ENCODE measurements around the gene ALG12. TPM values are rescaled to one million over a fixed set of nuclear protein-coding genes. Genes with fewer than 3 reads are reported as not detected.

ALG12 gene
- total RNA-seq, 1 donor from 2014 or later = 15.6 TPM

DNA sequence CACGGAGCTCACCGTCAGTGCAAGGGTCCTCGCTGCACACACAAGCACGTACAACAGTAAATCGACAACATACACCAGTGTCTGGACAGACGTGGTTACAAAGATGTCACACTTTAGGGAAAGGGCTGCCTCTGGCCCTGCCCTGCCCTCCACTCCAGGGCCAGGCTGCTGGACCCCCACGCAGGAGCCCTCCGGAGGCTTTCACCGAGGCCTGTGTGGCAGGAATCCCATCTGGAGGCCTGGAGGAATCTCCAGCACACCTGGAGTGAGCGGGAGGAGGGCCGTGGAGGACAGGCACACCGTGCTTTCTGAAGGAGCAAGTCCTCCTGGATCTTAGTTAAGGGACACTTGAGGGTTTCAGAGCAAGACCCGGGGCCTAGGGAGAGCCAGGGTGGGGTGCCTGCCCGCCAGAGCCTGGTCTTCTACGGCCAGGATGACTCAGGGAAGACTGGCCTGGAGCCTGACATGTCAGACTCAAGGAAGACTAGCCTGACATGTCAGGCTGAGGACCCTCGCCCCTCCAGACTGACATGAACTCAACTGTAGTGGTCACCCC lies 40.2 kb upstream of the ALG12 start:
- intact Hi-C loops (cut with micrococcal nuclease) = no loop called here

- intact Hi-C loops (cut with micrococcal nuclease) = no loop called here
Measured at GRCh38 chr22:49957826-49958365, 39.7 kb upstream of the ALG12 start.

DNA sequence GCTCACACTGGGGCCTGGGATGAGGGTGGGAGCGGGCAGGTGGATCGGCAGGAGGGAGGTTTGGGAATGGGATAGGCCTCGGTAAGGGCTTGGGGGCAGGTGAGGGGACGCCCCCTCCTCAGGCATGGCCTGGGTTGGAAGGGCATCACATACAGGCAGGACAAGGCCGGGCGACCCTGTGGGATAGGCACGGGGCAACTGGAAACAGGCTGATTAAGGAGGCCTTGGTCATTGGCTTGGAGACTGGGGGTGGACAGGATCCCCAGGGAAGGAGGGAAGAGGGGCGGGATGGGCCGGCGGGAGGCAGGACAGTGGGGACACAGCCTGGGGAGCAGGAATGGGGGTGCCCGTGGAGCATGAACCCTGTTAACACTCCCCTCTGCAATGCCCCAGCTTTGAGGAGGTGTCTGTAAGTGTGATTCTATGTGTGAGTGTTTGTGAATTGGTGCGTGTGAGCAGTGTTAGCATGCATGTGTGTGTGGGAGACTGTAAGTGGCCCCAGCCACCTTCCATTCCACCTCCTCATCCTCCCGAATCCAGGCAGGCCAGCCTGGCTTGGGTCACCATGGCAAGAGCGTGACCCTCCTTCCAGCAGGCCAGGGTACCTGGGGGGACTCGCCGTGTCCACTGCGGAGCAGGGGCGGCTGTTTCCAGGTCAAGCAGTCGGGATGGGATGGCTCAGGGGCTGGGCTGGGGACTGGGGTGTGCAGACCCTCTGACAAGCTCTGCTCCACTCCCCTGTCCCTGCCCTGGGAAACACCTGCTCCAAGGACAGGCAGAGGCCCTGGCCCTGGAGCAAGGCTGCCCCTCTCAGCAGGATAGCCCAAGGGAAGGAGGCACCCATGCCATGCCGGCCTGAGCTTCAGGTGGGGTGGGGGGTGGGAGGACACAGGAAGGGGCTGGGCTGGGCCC lies 38.9 kb upstream of the ALG12 start:
- intact Hi-C loops (cut with micrococcal nuclease) = no loop called here

DNA sequence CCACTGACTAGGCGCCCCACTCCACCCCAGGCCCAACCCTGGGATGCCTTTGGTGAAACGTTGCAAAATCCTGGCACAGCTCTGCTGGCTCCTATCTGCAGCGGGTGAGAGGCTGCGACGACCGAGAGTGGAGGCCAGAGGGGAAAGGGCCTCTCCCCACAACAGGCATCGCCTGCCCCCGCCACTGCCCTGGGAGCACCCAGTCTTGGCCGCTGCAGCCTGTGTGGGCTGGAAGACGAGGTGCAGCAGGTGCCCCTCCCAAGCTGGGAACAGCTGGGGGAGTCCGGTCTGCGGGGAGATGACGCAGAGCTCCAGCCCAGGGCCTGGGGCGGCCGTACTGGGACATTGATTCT lies 38.2 kb upstream of the ALG12 start:
- intact Hi-C loops (cut with micrococcal nuclease) = no loop called here

DNA sequence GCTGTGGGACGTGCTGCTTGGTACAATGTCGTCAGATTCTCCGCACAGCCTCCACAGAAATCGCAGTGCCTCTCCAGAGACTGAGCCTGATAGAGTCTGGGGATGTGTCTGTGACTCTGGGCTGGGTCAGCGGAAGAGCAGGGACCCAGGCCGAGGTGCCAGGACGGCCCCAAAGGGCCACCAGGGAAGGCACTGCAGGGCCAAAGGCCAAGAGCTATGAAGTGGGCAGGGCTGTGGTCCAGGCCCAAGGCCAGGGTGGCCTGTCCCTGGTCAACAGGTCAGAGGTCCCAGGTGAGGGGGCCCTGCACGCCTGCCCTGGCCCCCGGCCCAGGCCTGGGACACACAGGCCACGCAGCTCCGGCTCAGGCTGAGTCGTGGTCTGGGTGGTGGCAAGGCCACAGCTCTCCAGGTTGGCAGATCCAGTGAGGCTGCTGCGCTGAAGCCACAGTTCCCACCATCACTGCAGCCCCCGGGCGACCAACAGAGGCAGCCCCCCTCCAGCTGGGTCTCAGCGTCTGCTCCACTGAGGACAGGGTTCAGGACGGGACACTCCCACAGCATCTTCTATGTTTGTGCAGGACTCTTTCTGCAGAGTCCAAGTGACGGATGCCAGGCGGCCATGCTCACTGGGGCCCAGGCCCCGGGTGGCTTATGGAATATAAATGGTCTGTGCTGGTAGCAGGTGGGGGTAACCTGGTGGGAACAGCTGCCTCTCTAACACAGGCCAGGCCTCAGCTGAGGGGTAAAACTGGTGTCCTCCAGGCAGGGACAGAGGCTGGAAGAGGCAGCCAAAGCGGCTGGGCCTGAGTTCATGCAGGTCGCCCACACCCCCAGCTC lies 37.6 kb upstream of the ALG12 start:
- intact Hi-C loops (cut with micrococcal nuclease) = no loop called here

DNA sequence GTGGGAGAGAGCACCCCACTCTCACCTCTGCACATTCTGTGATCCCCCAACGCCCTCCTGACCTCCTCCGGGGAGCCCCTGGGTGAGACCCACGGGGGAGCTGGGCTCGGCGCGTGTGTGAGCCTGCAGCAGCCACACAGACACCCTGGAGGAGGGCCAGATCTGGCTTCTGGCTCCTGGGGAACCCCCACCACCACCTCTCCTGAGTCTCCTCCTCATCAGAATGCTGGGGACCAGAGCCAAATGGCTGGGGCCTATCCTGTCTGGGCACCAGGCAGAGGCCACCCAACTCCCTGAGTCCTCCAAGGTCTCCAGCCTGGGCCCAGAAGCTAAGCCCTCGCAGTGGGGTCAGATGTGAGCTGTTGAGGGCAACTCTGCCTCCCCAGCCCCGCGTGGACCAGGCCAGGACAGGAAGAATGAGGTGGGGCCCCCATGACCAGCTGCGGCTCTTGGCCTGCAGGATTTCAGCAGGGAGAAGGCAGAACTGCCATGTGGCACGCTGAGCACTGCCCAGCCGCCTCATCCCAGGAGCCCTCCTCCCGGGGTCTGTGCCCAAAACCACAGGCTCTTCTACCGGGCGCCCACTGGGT lies 36.8 kb upstream of the ALG12 start:
- intact Hi-C loops (cut with micrococcal nuclease) = no loop called here

DNA sequence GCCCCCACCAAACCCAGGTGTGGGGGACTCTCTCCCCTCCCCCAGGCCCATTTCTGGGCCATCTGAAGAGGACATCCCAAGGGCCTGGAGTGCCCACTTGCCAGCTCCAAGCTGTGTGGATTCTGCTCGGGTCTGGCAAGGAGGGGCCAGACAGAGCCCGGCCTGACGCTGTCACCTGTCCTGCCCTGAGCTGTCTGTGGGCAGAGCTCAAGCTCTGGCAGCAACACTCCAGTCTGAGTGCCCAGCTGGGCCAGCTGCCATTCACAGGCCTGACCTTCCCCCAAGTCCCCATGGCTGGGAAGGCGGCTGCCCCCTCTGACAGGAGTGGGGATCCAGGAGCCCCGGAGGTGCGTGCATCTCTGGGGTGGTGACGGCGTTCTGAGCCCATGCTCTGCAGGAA lies 36.1 kb upstream of the ALG12 start:
- intact Hi-C loops (cut with micrococcal nuclease) = no loop called here

GRCh38 chr22:49953680-49954344 lies 35.6 kb upstream of the ALG12 start:
- intact Hi-C loops (cut with micrococcal nuclease) = no loop called here

- intact Hi-C loops (cut with micrococcal nuclease) = no loop called here
Measured at GRCh38 chr22:49953027-49953679, 34.9 kb upstream of the ALG12 start.

- intact Hi-C loops (cut with micrococcal nuclease) = no loop called here
Measured at GRCh38 chr22:49951986-49952896, 34.0 kb upstream of the ALG12 start.

DNA sequence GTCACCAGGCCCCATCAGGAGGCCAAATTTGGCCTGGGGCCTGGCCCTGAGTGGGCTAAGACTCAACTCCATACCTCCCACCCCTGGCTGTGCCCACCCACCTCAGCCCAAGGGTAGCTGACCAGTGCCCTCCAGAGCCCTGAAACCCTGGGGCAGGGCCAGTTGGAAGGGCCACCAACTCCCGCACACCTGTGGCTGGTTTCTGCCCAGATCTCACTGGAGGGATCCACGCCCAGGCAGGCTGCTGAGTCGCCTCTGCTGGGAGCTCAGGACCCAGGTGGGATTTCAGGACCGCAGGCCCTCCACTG lies 33.4 kb upstream of the ALG12 start:
- intact Hi-C loops (cut with micrococcal nuclease) = no loop called here

- intact Hi-C loops (cut with micrococcal nuclease) = no loop called here
Measured at GRCh38 chr22:49951000-49951677, 32.9 kb upstream of the ALG12 start.

GRCh38 chr22:49950396-49950994 lies 32.3 kb upstream of the ALG12 start:
- intact Hi-C loops (cut with micrococcal nuclease) = no loop called here

GRCh38 chr22:49949914-49950292 lies 31.7 kb upstream of the ALG12 start:
- intact Hi-C loops (cut with micrococcal nuclease) = no loop called here

DNA sequence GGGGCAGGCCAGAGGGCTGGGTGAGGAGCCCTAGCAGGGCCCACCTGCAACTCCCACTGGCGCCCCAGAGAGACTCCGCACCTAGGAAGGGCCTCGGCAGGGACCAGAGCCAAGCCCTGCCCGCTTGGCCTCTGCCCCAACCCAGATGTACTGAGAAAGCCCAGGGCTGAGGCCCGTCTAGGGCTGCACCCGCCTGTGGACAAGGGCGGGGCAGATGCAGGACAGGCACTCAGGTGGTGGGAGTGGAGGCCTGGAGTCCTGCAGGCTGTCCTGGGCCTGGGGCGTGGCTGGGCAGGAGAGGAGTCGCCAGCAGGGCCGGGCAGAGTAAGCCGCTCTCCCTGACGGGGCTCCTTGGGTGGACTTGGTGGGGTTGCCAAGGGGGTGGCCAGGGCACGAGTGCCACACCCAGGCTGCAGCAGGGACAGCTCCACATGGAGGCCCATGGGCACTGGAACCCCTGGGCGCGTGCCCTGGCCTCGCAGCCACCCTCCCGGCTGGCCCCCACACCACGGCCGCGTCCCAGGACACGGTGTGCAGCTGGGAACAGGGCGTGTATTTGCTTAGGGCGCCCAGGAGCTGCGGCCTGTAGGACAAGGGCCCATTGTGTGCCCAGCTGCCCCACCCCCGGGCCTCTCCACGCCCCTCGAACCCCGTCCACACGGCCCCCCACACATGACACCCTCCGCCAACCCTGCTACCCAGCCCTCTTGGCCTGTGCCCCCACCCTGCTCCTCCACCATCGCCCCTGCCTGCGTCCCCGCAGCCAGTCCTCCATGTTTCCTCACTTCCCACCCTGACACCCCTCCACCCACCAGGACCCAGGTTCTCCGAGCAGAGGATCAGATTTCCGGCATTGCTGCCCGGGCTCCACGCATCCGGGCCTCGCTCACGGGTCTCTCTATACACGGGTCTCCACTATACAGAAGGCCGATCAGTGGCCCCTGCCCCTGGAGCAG lies 31.0 kb upstream of the ALG12 start:
- intact Hi-C loops (cut with micrococcal nuclease) = no loop called here

- intact Hi-C loops (cut with micrococcal nuclease) = no loop called here
Measured at GRCh38 chr22:49948116-49948957, 30.1 kb upstream of the ALG12 start.

DNA sequence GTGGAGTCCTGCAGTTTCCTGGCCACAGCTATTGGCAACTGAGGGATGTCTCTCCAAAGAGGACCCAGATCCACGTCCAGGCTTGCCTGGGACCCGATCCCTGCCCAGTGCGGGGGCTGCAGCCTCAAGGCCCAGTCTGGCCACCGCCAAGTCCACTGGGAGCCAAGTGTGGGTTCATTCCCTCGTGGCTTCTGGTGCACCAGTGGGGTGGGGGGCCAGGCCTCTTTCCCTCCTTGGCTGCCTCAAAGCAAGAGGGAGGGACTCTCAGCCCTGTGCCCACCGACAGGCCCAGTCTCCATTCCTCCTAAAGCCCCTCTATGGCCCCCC lies 29.0 kb upstream of the ALG12 start:
- intact Hi-C loops (cut with micrococcal nuclease) = no loop called here

All from T-helper 2 cell treated with Interferon-gamma antibody and Interleukin-4, amounts not matched to agents 100 ng/mL and 5 ng/mL, for 36 hours (primary cell).